Epithelial cell of proximal tubule (primary cell): ENCODE data around the gene GPLD1. TPM values are rescaled to one million over a fixed set of nuclear protein-coding genes. Genes with fewer than 3 reads are reported as not detected.

Experiments
- DNase-seq: peaks from one replicate; pipeline ENCODE4 v3.0.0-alpha.2; 2011; ENCODE audit warnings: low read depth
- H3K4me3 ChIP-seq: 2 replicates; pipeline ENCODE4 v1.5.1; 2011; ENCODE audit warnings: low read depth, mild to moderate bottlenecking, low read length
- CTCF ChIP-seq: conservative IDR thresholded peaks from 2 replicates; pipeline ENCODE4 v1.5.1; 2012; ENCODE audit warnings: low read depth, mild to moderate bottlenecking, low read length
- total RNA-seq: library from RNA; depleted of rRNA; stranded (reverse); fragments of >200 nt; gene quantifications from 2 replicates; pipeline ENCODE4 v1.2.3, GENCODE V29; 2015

GPLD1 gene
- total RNA-seq, 1 donor from 2014 or later, result 0.75 TPM

- H3K4me3 ChIP-seq, result no peak overlapping the region
- DNase-seq, result no peak
- no peak for TF ChIP-seq CTCF
These were observed 42.7 kb downstream of the GPLD1 start for GRCh38 chr6:24446670-24447069.

GRCh38 chr6:24445704-24446103, 43.7 kb downstream of the GPLD1 start:
- DNase-seq, result no peak
- TF ChIP-seq CTCF, result no peak
- H3K4me3 ChIP-seq, result no peak overlapping the region

- no peak overlapping the region for H3K4me3 ChIP-seq
- TF ChIP-seq CTCF, result no peak
- DNase-seq, result no peak
These were observed 44.8 kb downstream of the GPLD1 start for GRCh38 chr6:24444588-24444987.

GRCh38 chr6:24441599-24441904, 47.8 kb downstream of the GPLD1 start:
- no peak overlapping the region for H3K4me3 ChIP-seq
- DNase-seq, result no peak
- TF ChIP-seq CTCF, result no peak

- no peak for TF ChIP-seq CTCF
- H3K4me3 ChIP-seq, result no peak overlapping the region
- no peak for DNase-seq
These were observed 48.3 kb downstream of the GPLD1 start for GRCh38 chr6:24440897-24441598.

GRCh38 chr6:24439858-24440539, 49.4 kb downstream of the GPLD1 start:
- DNase-seq, result no peak
- no peak for TF ChIP-seq CTCF
- H3K4me3 ChIP-seq, result no peak overlapping the region

- TF ChIP-seq CTCF, result no peak
- DNase-seq, result no peak
- H3K4me3 ChIP-seq, result no peak overlapping the region
These were observed 52.4 kb downstream of the GPLD1 start for GRCh38 chr6:24436979-24437378.
